Neuron (in vitro differentiated cells): Measurements from ENCODE around the gene ZW10.
"Not testable (repeated sequence)": the region's sequence is repeated elsewhere in the genome, so short reads cannot be mapped to it uniquely, and the experiment has no call there.

ENCODE experiments used
- H2AFZ ChIP-seq: one replicate; pipeline ENCODE4 v1.6.1; 2013; ENCODE audit warnings: low read depth, mild to moderate bottlenecking, inconsistent platforms, low read length, moderate library complexity
- H3K27me3 ChIP-seq: one replicate; pipeline ENCODE4 v1.6.1; 2013; ENCODE audit warnings: low read length; ENCODE audit not compliant: insufficient read depth
- H3K36me3 ChIP-seq: one replicate; pipeline ENCODE4 v1.6.1; 2013; ENCODE audit warnings: low read length; ENCODE audit not compliant: insufficient read depth
- H3K4me1 ChIP-seq: one replicate; pipeline ENCODE4 v1.6.1; 2013; ENCODE audit warnings: low read length; ENCODE audit not compliant: insufficient read depth
- H3K4me3 ChIP-seq: 2 replicates; pipeline ENCODE4 v1.5.1; 2013; ENCODE audit warnings: mild to moderate bottlenecking, low read length, moderate library complexity
- H3K9me3 ChIP-seq: one replicate; pipeline ENCODE4 v1.6.1; 2013; ENCODE audit warnings: low read length

Gene ZW10

DNA sequence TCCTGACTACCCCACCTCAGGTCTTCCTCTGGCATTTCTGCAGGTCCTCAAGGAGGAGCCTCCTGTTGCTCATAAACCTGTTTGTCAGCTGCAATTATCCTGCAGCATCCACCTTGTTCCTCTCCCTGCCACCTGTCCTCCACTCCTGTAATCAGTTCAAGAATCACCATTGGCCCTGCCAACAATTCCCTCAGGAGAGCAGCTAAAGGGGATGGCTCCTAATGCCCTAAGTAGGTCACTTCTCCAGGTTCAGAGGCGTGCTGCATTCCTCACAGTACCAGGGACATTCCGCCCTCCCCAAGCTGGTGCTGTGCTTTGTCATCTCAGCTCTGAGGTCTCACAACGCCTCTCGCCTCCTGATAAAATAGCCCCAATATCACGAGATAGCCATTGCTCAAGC is 8.2 kb upstream of the ZW10 start:
- Histone ChIP-seq H3K27me3 (no peaks in the 10 kb centered on the region), H3K9me3 (no peaks in the 10 kb centered on the region), H3K4me3 (no peak overlapping the region), H3K36me3 (no peaks in the 10 kb centered on the region), H2AFZ (no peak overlapping the region), H3K4me1 (peaks cover 6% of the 10 kb centered on the region)

DNA sequence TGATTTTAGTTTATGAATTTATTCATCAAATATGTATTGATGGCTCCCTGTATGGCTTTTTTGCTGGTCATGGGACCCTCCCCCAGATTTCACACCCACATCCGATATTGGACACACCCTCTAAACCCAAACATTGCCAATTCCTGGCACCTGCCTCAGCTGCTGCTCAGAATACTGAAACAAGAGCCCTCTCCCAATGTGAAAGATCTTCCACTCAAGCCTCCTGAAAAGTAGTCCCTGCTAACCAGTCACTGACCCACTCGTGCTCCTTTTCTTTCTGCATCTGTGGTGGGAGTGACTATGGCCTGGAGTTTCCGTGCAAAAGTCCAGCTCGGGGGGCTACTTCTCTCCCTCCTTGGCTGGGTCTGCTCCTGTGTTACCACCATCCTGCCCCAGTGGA is 6.0 kb upstream of the ZW10 start, which contains the start of gene CLDN25:
CLDN25 (plus strand) TSS at position 301 of the 400 bp plus-strand sequence; CDS start at position 301, 0 bp downstream.
- Histone ChIP-seq H3K27me3 (no peaks in the 10 kb centered on the region), H3K4me3 (no peak within 1 kb of the TSS)

DNA sequence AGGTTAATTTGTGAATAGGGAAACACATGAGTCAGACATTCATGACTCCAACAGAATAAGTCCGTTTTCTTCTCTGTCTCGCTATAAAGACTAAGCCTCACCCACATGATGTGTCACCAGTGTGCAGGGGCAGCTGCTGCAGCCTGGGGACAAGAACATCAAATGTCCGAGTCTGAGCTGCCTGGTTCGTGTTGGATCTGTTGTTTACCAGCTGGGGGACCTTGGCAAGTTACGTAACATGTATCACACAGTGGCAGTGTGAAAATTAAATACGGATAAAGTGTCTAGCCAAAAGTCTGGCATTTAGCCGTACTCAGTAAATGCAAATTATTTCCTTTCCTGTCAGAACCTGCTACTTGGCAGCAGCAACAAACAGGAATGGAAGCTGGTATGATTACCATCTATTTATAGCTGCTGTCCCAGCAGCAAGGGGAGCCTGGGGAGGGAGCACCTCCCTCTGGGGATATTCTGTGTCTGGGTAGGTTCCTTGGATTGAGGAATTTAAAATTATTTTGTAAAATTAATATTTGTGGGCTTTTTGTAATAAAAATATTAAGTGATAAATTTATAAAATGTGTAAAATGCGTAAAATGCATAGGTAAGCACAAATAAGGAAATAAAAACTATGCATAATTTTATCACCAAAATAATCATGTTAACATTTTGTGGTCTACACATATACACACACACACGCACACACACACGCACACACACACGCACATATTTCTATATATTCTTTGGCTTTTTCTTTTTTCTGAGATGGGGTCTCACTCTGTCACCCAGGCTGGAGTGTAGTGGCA is 4.8 kb upstream of the ZW10 start:
- peaks cover 8% of the 10 kb centered on the region for H3K4me1 ChIP-seq
- no peaks in the 10 kb centered on the region for H3K27me3 ChIP-seq
- H2AFZ ChIP-seq = no peak overlapping the region
- no peak overlapping the region for H3K4me3 ChIP-seq
- H3K36me3 ChIP-seq = no peaks in the 10 kb centered on the region
- H3K9me3 ChIP-seq = no peaks in the 10 kb centered on the region

More for the DNA sequence above, 6.0 kb upstream of the ZW10 start, which contains the start of gene CLDN25:
- Histone ChIP-seq H3K36me3 (no peaks in the 10 kb centered on the region), H3K4me1 (peaks cover 6% of the 10 kb centered on the region), H3K9me3 (no peaks in the 10 kb centered on the region), H2AFZ (no peak within 1 kb of the TSS)

DNA sequence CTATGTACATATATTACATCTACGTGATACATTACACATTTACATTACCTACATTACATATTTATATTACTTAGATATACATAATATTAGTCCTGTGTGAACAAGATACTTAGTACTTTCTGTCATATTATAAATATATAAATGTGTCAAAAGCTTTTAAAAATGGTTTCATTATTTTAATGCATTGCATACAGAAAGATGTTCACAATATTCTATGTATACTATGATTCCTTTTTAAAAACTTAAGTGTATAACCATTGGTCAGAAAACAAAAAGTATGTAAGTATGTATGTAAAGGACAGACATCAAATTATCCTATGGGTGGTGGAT is 647 bp upstream of the ZW10 start:
- Histone ChIP-seq H3K4me3 (peak overlapping the region; percentile 78), H3K27me3 (no peaks in the 10 kb centered on the region), H2AFZ (peak overlapping the region; percentile 71)

DNA sequence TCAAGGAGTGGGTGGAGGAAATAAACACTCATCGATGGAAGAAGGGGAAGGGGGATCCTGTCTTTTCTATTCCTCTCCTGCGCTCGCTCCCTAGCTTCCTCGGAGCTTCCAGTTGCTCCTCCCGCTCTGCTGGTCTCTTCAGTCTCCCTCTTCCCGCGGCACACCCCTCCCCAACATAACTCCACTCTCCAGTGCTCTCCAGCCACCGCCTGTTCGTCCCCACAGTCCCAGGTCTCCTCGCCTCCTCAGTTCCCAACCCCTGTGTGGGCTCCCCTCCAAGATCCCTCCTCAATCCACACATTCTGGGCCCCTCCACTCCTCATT is 438 bp downstream of the ZW10 start:
- peaks cover 23% of the 10 kb centered on the region for H3K36me3 ChIP-seq
- no peaks in the 10 kb centered on the region for H3K9me3 ChIP-seq
- no peaks in the 10 kb centered on the region for H3K27me3 ChIP-seq
- H2AFZ ChIP-seq = peak overlapping the region; percentile 71
- H3K4me1 ChIP-seq = peaks cover 11% of the 10 kb centered on the region
- H3K4me3 ChIP-seq = peak overlapping the region; percentile 78

More for the DNA sequence above, 647 bp upstream of the ZW10 start:
- Histone ChIP-seq H3K36me3 (peaks cover 13% of the 10 kb centered on the region), H3K4me1 (peaks cover 14% of the 10 kb centered on the region), H3K9me3 (no peaks in the 10 kb centered on the region)

DNA sequence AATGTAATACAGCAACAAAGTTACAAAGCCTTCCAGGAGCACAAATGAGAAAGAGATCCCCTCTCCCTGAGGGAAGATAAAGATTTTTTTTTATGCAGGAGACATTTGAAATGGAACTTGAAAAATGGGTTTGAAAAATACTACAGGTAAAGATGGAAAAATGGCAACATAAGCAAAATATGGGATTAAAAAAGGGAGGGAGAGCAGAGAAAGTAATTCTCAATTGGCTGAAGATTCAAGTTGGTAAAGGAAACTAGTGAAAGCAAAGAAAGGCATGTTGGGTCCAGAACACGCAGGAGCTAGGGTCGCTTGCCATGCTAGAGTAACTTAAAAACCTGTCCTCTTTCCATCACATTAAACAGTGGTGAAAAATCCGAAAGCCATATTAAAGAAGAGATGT is 1.5 kb downstream of the ZW10 start:
- peaks cover 33% of the 10 kb centered on the region for H3K36me3 ChIP-seq
- H2AFZ ChIP-seq = no peak overlapping the region
- H3K27me3 ChIP-seq = no peaks in the 10 kb centered on the region
- H3K4me1 ChIP-seq = peaks cover 8% of the 10 kb centered on the region
- H3K4me3 ChIP-seq = peak overlapping the region; percentile 35
- H3K9me3 ChIP-seq = peaks cover 3% of the 10 kb centered on the region

DNA sequence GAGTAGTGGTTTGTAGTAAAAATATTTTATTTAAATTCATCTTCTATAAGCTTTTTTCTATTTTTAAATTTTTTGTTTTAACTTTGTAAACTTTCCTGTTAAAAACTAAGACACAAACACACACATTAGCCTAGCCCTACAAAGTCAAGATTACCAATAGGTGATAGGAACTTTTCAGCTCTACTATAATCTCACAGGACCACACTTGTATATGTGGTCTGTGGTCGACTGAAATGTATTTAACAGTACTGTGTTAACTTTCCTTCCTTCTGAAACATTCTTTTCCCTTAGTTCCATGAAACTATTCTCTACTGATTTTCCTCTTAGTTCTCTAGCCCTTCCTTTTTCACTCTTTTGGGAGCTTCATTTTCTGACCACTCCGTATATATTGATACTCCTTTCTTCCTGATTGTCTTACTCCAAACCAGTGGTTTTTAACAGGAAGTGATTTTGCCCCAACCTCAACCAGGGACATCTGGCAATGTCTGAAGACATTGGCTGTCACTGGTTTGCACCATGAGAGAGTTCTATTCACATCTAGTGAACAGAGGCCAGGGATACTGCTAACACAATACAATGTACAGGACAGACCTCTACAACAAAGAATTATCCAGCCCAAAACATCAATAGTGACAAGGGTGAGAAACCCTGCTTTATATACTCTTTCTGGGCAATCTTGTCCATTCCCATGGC is 8.8 kb downstream of the ZW10 start:
- Histone ChIP-seq H3K36me3 (peaks cover 58% of the 10 kb centered on the region), H3K4me1 (no peaks in the 10 kb centered on the region)

DNA sequence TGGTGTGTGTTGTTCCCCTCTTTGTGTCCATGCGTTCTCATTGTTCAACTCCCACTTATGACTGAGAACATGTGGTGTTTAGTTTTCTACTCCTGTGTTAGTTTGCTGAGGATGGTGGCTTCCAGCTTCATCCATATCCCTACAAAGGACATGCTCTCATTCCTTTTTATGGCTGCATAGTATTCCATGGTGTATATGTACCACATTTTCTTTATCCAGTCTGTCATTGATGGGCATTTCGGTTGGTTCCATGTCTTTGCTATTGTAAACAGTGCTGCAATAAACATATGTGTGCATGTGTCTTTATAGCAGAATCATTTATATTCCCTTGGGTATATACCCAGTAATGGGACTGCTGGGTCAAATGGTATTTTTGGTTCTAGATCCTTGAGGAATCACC is 10.5 kb downstream of the ZW10 start:
- H3K27me3 ChIP-seq, H3K4me1 ChIP-seq, H3K4me3 ChIP-seq, H3K9me3 ChIP-seq, H2AFZ ChIP-seq: not testable (repeated sequence)
- H3K36me3 ChIP-seq = peaks cover 59% of the 10 kb centered on the region

More for the DNA sequence above, 8.8 kb downstream of the ZW10 start:
- H2AFZ ChIP-seq = no peak overlapping the region
- H3K27me3 ChIP-seq = no peaks in the 10 kb centered on the region
- H3K9me3 ChIP-seq = peaks cover 9% of the 10 kb centered on the region
- no peak overlapping the region for H3K4me3 ChIP-seq

DNA sequence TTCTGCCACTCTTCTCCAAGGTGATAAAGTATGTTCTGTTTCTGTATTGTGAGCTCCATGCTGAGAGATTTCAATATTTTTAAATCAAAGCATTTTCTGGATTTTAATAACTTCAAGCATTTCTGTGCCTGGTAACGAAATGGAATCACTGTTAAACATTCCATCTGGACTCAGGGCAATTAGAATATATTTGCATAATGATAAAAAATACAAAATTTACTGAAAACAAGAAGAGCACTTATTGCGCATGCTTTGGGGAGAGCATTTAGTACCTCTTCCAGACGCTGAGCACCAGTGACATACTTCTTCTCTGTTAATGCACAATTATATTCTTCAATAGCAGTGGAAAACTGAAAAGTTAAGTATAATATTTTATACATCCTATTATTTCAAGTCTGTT is 13.3 kb downstream of the ZW10 start:
- Histone ChIP-seq H3K36me3 (peaks cover 63% of the 10 kb centered on the region), H3K9me3 (peaks cover 13% of the 10 kb centered on the region), H3K4me1 (no peaks in the 10 kb centered on the region), H3K4me3 (no peak overlapping the region), H2AFZ (no peak overlapping the region), H3K27me3 (no peaks in the 10 kb centered on the region)

DNA sequence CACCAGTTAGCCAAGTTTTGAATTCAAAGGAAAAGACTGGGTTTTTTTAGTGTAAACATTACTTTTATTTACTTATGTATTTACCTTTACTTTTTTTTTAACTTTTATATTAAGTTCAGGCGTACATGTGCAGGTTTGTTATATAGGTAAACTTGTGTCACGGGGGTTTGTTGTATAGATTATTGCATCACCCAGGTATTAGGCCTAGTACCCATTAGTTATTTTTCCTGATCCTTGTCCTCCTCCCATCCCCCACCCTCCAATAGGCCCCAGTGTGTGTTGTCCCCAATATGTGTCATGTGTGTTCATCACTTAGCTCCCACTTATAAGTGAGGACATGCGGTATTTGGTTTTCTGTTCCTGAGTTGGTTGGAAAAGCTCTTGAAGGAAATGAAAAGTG is 20.6 kb downstream of the ZW10 start:
- H3K27me3 ChIP-seq = no peaks in the 10 kb centered on the region
- no peaks in the 10 kb centered on the region for H3K4me1 ChIP-seq
- H3K9me3 ChIP-seq = peaks cover 10% of the 10 kb centered on the region
- no peak overlapping the region for H3K4me3 ChIP-seq
- H3K36me3 ChIP-seq = peaks cover 54% of the 10 kb centered on the region
- H2AFZ ChIP-seq = no peak overlapping the region

DNA sequence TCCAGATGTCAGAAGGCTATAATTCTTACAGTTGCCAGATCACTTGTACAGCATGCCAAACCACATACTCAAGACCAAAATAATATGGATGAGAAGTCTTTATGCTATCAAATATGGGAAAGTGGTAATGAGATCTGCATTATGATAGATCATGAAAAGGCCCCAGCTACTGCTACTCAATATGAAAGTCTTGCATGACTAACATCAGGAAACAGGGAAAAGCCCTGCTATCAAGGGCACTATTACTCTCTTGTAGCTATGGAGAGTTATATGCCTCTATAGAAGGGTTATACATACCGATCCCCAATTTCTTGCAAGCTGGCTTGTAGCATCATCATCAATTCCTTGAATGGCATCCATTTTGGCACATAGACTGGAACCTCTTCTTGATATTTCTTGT is 37.2 kb downstream of the ZW10 start:
- Histone ChIP-seq H3K36me3 (peaks cover 75% of the 10 kb centered on the region), H2AFZ (no peak overlapping the region), H3K4me3 (no peak overlapping the region)

DNA sequence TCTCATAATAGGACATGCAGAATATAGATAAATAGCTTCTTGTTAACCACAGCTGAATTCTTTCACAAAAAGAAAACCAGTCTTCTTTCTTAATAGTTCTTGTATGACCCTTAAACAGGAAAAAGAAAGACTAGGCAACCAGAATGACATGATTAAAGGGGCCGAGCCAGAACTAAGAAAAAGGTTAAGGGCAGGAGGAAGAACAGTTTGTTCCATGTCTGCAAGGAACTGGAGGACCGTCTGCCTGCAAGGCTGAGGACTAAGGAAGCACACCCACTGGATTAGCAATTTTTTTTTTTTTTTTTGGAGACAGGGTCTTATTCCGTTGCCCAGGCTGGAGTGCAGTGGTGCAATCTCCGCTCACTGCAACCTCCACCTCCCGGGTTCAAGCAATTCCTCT is 41.4 kb downstream of the ZW10 start:
- H3K27me3 ChIP-seq = no peaks in the 10 kb centered on the region
- peaks cover 36% of the 10 kb centered on the region for H3K36me3 ChIP-seq
- H3K9me3 ChIP-seq = no peaks in the 10 kb centered on the region
- no peak overlapping the region for H2AFZ ChIP-seq
- H3K4me1 ChIP-seq = no peaks in the 10 kb centered on the region
- H3K4me3 ChIP-seq = no peak overlapping the region

More for the DNA sequence above, 37.2 kb downstream of the ZW10 start:
- no peaks in the 10 kb centered on the region for H3K9me3 ChIP-seq
- H3K4me1 ChIP-seq = no peaks in the 10 kb centered on the region
- H3K27me3 ChIP-seq = no peaks in the 10 kb centered on the region

DNA sequence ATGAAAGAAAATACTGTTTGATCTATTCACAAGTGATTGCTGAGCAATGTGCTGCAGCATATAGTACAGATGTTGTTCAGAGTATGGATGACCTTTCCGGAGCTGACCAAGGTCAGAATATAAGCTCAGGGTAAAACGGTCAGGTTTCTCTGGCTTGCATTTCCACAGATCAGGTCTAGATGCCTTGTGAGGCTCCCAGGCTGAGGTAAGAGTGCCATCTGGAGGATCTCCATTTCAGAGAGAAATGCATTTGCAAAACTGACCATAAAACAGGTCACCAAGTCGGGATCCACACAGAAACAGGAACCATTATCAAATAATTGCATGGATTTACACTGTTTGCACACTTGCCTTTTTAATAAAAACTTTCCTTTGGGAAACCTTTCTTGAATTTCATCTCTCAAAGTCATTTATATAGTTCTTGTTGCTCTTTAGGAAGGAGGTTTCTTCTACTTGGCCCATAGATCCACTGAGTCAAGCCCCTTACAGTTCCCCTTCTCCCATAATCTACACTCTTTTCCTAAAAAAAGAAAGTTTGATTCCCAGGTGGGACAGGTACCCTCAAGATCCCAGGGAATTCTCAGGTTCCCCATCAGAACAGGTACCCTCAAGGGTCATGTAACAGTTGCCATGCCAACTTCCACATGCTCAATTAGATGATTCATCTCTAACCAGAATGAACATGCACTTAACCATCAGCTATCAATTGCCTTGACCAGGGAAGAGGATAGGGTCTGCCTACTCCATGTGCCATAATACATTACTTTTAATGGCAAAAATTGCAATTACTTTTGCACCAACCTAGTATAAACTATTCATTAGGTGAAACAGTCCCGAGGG is 42.4 kb downstream of the ZW10 start:
- H3K9me3 ChIP-seq = no peaks in the 10 kb centered on the region
- no peaks in the 10 kb centered on the region for H3K4me1 ChIP-seq
- no peak overlapping the region for H3K4me3 ChIP-seq
- peaks cover 26% of the 10 kb centered on the region for H3K36me3 ChIP-seq
- H3K27me3 ChIP-seq = no peaks in the 10 kb centered on the region
- H2AFZ ChIP-seq = no peak overlapping the region
